GM19025 (cell line): ENCODE results near the gene ANKRD30B.
"Not testable (repeated sequence)": the region's sequence is repeated elsewhere in the genome, so short reads cannot be mapped to it uniquely, and the experiment has no call there.

Source experiments
- ATAC-seq: cut with Tn5 transposase; IDR thresholded peaks from one replicate; pipeline ENCODE4 v1.9.1; 2021; ENCODE audit warnings: mild to moderate bottlenecking, low read depth, moderate library complexity; ENCODE audit not compliant: unreplicated experiment

The ANKRD30B gene, protein sequence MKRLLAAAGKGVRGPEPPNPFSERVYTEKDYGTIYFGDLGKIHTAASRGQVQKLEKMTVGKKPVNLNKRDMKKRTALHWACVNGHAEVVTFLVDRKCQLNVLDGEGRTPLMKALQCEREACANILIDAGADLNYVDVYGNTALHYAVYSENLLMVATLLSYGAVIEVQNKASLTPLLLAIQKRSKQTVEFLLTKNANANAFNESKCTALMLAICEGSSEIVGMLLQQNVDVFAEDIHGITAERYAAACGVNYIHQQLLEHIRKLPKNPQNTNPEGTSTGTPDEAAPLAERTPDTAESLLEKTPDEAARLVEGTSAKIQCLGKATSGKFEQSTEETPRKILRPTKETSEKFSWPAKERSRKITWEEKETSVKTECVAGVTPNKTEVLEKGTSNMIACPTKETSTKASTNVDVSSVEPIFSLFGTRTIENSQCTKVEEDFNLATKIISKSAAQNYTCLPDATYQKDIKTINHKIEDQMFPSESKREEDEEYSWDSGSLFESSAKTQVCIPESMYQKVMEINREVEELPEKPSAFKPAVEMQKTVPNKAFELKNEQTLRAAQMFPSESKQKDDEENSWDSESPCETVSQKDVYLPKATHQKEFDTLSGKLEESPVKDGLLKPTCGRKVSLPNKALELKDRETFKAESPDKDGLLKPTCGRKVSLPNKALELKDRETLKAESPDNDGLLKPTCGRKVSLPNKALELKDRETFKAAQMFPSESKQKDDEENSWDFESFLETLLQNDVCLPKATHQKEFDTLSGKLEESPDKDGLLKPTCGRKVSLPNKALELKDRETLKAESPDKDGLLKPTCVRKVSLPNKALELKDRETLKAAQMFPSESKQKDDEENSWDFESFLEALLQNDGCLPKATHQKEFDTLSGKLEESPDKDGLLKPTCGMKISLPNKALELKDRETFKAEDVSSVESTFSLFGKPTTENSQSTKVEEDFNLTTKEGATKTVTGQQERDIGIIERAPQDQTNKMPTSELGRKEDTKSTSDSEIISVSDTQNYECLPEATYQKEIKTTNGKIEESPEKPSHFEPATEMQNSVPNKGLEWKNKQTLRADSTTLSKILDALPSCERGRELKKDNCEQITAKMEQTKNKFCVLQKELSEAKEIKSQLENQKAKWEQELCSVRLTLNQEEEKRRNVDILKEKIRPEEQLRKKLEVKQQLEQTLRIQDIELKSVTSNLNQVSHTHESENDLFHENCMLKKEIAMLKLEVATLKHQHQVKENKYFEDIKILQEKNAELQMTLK (N-terminal part only)

DNA sequence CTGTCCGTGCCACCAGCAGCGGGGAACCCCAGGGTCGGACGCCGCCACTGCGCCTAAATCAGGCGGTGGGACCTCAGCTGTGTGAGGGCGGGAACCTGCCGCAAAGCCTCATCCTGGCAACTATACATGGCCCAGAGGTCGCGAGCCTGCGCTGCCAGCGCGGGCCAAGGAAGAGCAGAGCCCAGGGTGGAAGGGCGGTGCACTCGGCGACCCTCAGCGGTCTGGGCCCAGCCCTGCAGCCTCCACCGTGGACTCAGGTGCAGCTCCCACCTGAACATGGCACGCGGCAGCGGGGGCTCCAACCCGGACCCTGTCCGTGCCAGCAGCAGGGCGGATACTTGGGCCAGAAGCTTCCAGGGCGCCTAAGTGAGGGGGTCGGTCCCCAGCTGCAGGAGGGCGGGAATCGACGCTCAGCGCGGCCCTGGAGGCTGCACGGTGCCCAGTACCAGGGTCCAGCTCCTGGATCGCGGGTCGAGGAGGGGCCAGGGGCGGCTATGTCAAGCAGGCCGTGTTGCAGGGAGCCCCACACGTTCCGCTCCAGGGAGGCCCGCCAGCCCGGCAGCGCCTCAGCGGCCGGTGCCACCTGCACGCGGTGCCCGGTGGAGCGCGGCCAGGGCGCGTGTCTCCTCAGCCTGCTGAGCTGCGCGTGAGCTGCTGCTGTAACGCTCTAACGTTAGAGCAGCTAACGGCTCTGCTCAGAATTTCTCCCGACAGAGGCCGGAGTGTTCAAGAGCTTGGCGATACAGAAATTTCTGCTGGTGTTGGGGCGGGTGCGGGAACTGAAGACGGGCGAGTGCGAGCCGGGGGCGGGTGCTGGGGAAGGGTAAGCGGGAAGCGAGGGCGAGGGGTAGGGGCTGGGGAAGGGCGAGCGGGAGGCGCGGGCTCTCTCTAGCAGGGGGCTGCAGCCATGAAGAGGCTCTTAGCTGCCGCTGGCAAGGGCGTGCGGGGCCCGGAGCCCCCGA, at the start of gene ANKRD30B:
ANKRD30B (plus strand) TSS at position 660 of the 962 bp plus-strand sequence; CDS start at position 908, 248 bp downstream.
- no peak for ATAC-seq

DNA sequence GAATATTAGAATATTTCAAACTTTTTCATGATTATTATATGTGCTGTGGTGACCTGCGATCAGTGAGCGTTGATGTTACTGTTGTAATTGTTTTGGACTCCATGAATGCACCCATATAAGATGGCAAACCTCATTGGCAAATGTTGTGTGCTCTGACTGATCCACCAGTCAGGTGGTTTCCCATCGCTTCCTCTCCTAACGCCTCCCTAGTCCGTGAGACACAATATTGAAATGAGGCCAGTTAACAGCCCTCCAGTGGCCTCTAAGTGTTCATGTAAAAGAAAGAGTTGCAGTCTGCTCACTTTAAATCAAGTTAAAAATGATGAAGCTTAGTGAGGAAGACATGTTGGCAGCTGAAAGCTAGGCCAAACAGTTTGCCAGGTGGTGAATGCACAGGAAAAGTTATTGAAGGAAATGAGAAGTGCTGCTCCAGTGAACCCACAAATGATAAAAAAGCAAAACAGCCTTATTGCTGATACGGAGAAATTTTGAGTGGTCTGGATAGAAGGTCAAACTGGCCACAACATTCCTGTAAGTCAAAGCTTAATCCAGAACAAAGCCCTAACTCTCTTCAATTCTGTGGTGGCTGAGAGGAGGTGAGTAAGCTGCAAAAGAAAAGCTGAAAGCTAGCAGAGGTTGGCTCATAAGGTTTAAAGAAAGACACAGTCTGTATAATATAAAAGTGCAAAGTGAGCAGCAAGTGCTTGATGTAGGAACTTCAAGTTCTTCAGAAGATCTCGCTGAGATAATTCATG, 46.5 kb upstream of the ANKRD30B start:
- not testable (repeated sequence) for ATAC-seq

DNA sequence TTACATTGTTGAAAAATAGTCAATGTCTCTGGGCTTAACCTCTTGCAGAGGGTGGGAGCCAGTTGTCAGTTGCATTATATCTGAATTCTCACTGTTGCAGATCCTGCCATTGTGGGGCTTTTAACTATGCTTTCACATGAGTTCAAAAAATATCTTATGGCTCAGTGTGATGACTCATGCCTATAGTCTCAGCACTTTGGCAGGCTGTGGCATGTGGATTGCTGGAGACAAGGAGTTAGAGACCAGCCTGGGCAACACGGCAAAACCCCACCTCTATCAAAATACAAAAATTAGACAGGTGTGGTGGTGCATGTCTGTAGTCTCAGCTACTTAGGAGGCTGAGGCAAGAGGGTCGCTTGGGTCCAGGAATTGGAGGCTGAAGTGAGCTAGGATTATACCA, 38.2 kb upstream of the ANKRD30B start:
- not testable (repeated sequence) for ATAC-seq

DNA sequence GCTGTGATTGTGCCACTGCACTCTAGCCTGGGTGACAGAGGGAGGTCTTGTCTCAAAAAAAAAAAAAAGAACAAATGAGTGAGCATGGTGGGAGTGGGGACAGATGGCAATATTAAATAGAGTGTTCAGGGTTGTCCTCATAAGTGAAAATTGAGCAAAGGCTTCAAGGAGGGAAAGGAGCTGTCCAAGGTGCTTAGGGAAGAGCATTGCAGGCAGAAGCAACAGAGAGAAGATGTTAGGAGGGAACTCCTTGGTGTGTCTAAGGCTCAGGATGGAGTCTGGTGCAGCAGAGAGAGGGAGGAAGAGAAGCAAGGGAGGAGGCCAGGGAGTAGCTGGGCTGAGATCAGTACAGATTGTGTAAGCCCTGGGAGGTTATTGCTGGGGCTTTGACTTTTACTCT, 26.4 kb upstream of the ANKRD30B start:
- not testable (repeated sequence) for ATAC-seq

DNA sequence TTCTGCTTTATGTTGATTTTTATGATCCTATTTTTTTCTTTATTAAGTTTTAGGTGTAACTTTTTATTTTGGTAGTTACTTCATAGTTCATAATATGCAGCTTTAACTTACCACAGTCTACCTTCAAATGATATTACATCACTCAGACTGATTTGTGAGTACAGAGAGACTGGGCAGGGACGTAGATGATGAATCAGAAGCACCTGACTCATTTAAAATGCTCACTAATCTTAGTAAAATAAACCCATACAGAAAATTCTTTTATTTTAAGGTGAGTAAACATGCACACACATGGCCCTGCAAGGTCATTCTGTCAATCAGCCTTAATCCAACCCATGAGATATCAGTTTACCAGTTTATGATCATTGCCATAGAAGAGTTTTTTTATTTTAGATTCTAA, 8.9 kb upstream of the ANKRD30B start:
- not testable (repeated sequence) for ATAC-seq

DNA sequence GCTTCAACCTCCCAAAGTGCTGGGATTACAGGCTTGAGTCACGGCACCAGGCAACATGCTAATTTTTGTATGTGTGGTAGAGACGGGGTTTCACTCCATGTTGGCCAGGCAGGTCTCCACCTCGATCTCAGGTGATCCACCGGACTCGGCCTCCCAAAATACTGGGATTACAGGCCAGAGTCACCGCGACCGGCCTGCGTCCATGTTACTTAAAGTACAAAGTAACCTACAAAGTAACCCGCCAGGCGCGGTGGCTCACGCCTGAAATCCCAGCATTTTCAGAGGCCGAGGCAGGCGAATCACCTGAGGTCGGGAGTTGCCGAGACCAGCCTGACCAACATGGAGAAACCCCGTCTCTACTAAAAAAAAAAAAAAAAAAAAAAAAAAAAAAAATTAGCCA, 1.1 kb upstream of the ANKRD30B start:
- no peak for ATAC-seq

DNA sequence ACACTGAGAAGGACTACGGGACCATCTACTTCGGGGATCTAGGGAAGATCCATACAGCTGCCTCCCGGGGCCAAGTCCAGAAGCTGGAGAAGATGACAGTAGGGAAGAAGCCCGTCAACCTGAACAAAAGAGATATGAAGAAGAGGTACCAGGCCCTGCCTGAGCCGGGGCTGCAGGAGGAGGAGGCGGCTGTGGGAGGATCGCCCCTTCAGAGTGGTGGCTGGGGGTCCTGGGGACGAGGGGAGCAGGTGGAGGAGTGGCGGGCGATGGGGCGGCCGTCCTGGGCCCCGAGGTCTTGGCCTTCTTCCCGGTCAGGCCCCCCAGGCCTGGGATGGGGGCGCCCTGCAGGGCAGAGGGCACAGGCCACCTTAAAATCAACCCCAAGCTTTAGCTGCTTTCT, 524 bp downstream of the ANKRD30B start:
- no peak for ATAC-seq

DNA sequence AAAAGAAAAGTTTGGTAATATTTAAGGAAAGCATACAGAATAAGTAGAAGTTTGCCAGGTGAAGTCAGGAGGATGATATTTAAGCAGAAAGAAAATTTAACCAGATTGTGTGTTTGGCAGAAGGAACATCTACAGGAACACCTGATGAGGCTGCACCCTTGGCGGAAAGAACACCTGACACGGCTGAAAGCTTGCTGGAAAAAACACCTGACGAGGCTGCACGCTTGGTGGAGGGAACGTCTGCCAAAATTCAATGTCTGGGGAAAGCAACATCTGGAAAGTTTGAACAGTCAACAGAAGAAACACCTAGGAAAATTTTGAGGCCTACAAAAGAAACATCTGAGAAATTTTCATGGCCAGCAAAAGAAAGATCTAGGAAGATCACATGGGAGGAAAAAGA, 15.6 kb downstream of the ANKRD30B start:
- ATAC-seq = not testable (repeated sequence)

DNA sequence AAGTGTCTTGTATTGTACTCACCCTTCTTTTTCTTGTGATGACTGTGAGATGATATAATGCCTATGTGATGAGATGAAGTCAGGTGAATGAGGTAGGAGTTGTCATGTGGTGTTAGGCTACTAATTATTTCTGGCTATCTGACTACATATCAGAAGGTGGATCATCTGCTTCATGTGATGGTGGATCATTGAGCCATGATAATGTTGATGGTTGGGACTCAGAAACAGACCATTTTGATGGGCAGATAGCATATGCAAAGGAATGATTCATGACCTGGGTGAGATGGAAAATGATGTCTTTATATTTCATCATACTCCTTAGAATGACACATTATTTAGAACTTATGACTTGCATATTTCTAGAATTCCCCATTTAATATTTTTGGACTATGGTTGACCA, 19.5 kb downstream of the ANKRD30B start:
- ATAC-seq = no peak

DNA sequence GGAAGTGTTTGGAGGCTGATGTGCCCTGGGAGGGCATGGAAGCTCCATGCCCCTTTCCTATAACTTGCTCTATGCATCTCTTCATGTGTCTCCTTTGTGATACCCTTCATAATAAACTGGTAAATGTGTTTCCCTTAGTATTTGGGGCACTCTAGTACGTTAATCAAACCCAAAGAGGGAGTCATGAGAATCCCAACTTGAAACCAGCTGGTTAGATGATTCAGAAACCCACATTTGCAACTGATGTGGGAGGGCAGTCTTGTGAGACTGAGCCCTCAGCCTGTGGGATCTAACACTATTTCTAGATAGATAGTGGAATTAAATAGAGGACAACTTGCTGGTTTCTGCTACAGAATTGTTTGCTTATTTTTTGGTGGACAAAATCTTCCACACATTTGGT, 20.3 kb downstream of the ANKRD30B start:
- ATAC-seq = no peak

DNA sequence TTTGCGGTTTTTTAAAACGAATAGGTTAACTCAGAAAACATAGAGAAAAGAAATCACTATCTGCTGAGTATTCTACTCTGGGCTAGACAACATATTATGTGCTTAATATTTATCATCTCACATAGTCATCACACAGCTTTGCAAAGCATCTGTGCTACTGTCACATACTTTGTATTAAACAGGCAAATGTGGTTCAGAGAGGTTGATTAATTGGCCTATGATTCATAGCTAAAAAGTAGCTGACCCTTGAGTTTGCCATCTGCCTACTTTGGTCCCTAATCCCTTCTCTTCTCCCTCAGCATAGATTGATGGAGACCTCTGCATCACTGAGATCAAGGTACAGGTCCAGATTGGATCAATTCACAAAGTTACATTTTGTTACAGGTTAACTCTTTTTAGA, 21.4 kb downstream of the ANKRD30B start:
- no peak for ATAC-seq

DNA sequence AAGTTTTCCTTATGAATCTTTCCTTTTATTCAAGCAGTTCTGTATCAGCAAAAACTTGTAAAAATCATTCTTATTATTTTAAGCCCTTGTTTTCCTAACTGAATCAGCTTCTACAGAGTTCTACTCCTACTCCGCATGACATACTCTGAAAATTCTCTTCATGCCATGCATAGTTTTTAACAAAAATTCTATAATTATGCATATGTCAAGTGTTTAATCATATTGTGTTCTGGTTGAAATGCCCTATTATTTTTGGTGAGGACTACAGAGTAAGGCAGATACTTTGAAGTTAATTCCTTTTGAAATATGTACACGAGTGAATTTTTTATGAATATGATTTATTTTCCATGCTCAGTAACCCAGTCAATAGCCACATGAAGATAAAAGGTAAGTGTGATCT, 28.8 kb downstream of the ANKRD30B start:
- ATAC-seq = no peak

DNA sequence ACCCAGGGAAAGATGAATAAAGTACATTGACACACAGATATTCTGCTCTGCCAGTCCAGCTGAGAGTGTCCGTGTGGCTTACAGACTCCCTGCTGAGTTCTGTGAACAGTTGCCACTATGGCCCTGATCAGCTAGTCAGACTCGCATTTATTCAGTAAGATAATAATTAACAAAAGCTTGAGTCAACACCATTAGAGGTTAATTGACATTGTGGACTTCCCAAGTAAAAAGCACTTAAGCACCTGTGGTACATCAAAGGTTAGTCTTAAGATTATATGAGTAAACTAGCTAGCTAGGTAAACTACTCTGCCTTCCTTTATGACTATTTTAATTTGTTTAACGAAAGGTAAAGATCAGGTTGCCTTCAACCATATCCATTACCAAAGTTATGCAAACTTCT, 33.7 kb downstream of the ANKRD30B start:
- no peak for ATAC-seq

DNA sequence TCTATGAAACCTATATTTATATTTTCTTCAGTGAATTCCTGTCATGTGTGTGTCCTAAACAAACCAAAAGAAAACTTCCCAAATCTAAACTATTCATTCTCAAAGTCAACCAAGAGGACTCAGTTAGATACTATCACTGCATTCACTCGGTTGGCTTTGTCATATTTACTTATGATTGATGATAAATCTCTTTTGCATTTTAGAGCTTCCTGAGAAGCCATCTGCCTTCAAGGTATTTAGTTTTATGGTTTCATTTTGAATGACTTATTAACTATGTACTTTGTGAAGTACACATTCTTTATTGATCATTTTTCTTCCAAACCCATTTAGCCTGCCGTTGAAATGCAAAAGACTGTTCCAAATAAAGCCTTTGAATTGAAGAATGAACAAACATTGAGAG, 36.2 kb downstream of the ANKRD30B start:
- ATAC-seq = no peak

DNA sequence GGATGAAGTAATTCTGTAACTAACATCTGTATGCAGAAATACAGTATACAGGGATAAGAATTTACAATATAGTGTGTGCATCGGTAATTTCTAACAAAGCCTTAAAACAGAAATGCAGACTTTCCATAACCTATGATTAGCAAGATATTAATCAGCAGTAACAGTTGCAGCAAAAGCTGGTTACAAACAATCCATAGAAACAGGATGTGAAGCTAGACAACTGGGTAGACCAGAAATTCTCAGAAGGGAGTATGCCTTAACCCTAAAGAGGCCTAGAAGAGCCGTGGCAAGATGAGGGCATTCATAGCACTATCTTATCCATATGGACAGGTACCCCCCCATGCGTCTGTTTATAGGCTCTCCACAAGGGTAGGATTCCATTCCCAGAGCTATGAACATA, 48.9 kb downstream of the ANKRD30B start:
- not testable (repeated sequence) for ATAC-seq

DNA sequence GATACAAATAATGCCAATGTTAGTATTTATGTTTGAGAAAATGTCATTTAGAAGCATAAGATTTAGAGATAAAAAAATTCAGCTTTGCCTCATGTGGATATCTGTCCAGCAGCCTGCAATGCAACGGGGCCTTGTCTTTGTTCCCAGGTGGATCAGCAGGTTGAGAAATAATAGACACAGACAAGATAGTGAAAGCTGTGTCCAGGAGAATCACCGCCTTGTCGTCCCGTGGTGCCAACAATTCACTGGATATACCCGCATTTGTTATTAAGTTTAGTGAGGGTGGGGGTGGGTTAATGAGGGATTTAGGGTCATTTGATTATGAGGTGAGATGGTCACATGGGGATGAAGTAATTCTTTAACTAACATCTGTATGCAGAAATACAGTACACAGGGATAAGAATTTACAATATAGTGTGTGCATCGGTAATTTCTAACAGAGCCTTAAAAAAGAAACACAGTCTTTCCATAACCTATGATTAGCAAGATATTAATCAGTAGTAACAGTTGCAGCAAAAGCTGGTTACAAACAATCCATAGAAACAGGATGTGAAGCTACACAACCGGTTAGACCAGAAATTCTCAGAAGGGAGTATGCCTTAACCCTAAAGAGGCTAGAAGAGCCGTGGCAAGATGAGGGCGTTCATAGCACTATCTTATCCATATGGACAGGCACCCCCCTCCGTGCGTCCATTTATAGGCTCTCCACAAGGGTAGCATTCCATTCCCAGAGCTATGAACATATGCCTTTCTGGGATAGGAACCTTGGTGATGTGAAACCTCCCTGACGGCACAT, 50.2 kb downstream of the ANKRD30B start:
- not testable (repeated sequence) for ATAC-seq

DNA sequence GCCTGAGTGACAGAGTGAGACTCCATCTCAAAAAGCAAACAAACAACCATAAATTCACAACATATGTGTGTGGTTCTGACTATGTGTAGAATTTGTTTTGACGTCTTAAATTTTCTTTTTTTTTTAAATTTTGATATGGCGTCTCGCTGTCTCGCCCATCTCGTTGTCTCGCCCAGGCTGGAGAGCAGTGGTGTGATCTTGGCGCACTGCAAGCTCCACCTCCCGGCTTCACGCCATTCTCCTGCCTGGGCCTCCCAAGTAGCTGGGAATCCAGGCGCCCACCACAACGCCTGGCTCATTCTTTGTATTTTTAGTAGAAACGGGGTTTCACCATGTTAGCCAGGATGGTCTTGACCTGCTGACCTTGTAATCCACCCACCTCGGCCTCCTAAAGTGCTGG, 63.1 kb downstream of the ANKRD30B start:
- not testable (repeated sequence) for ATAC-seq

DNA sequence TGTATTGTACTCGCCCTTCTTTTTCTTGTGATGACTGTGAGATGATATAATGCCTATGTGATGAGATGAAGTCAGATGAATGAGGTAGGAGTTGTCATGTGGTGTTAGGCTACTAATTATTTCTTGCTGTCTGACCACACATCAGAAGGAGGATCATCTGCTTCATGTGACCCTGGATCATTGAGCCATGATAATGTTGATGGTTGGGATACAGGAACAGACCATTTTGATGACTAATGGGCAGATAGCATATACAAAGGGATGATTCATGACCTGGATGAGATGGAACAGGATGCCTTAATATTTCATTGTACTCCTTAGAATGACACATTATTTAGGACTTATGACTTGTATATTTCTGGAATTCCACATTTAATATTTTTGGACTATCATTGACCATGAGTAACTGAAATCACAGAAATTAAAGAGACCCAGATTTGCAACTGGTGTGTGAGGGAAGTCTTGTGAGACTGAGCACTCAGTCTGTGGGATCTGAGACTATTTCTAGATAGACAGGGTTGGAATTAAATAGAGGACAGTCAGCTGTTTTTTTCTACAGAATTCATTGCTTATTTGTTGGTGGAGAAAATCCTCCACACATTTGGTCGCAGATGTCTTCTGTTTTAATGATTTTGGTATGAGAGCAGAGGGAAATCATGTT, 79.1 kb downstream of the ANKRD30B start:
- not testable (repeated sequence) for ATAC-seq
